K562 (cell line): Measurements from ENCODE around the gene ERAL1. TPM values are rescaled to one million over a fixed set of nuclear protein-coding genes. Genes with fewer than 3 reads are reported as not detected.

Experiments used
- CGGBP1 ChIP-seq: fragments of 250-450 bp; sonication (Bioruptor Pico); IDR thresholded peaks from 2 replicates; pipeline ENCODE4 v1.9.0; 2021; ENCODE audit warnings: mild to moderate bottlenecking
- CREB3 ChIP-seq: fragments of 450-650 bp; conservative IDR thresholded peaks from 2 replicates; pipeline ENCODE4 v1.6.1; 2016; ENCODE audit warnings: missing genetic modification characterization, low read depth, mild to moderate bottlenecking, missing compliant biosample characterization, moderate library complexity
- CXXC5 ChIP-seq: fragments of 250-450 bp; sonication (Bioruptor Pico); IDR thresholded peaks from 2 replicates; pipeline ENCODE4 v1.8.0; 2022; ENCODE audit warnings: inconsistent platforms, mild to moderate bottlenecking, moderate library complexity
- E2F1 ChIP-seq: sonication (generic); formaldehyde crosslinking; IDR thresholded peaks from 2 replicates; pipeline ENCODE4 v1.8.1; 2023; ENCODE audit warnings: mild to moderate bottlenecking, missing genetic modification reagents, moderate library complexity
- EGR1 ChIP-seq: fragments of 450-650 bp; conservative IDR thresholded peaks from 2 replicates; pipeline ENCODE4 v1.6.1; 2017; ENCODE audit warnings: mild to moderate bottlenecking
- HDAC8 ChIP-seq: fragments of 450-650 bp; IDR thresholded peaks from 2 replicates; pipeline ENCODE4 v1.6.1; 2016; ENCODE audit warnings: mild to moderate bottlenecking, missing genetic modification characterization, moderate library complexity, missing compliant biosample characterization
- IFI16 ChIP-seq: fragments of 250-450 bp; sonication (Bioruptor Pico); IDR thresholded peaks from 2 replicates; pipeline ENCODE4 v2.1.2; 2022; ENCODE audit warnings: mild to moderate bottlenecking, inconsistent platforms
- KDM4B ChIP-seq, 2 experiments: fragments of 450-650 bp in 1 of 2; sonication (generic) in 1 of 2; IDR thresholded peaks; 2 replicates each; pipeline ENCODE4 v1.6.1; 2016 to 2017; ENCODE audit warnings: borderline replicate concordance in 2 of 2, antibody characterized with exemption in 1 of 2, low read depth in 1 of 2, mild to moderate bottlenecking in 1 of 2
- MEF2A ChIP-seq: IDR thresholded peaks from 2 replicates; pipeline ENCODE4 v1.6.1; 2011; ENCODE audit warnings: low read depth, mild to moderate bottlenecking, low read length, moderate library complexity; ENCODE audit not compliant: control insufficient read depth
- MTF1 ChIP-seq: fragments of 250-450 bp; sonication (Bioruptor Pico); IDR thresholded peaks from 2 replicates; pipeline ENCODE4 v1.9.0; 2021; ENCODE audit warnings: moderate library complexity, mild to moderate bottlenecking, inconsistent platforms, borderline replicate concordance
- POU5F1 ChIP-seq: fragments of 150-350 bp; IDR thresholded peaks from 2 replicates; pipeline ENCODE4 v1.6.1; 2014; ENCODE audit warnings: borderline replicate concordance, low read length, low read depth, mild to moderate bottlenecking; ENCODE audit not compliant: partially characterized antibody
- PPARD ChIP-seq: fragments of 250-450 bp; sonication (Bioruptor Pico); IDR thresholded peaks from 2 replicates; pipeline ENCODE4 v1.8.0; 2022; ENCODE audit warnings: inconsistent platforms, mild to moderate bottlenecking, moderate library complexity
- SETDB1 ChIP-seq: IDR thresholded peaks from one replicate; pipeline ENCODE4 v1.6.1; 2012; ENCODE audit warnings: low read length, control low read depth, inconsistent platforms
- SMAD1 ChIP-seq: fragments of 150-350 bp; IDR thresholded peaks from 2 replicates; pipeline ENCODE4 v1.6.1; 2014; ENCODE audit warnings: low read length, low read depth; ENCODE audit not compliant: partially characterized antibody
- SOX6 ChIP-seq: fragments of 450-650 bp; IDR thresholded peaks from 2 replicates; pipeline ENCODE4 v1.6.1; 2014; ENCODE audit warnings: mild to moderate bottlenecking
- TRIM24 ChIP-seq, 2 experiments: fragments of 450-650 bp; IDR thresholded peaks; 2 replicates each; pipeline ENCODE4 v1.6.1; 2016
- XRCC4 ChIP-seq: IDR thresholded peaks from one replicate; pipeline ENCODE4 v1.6.1; 2011; ENCODE audit not compliant: insufficient read depth, insufficient read length; ENCODE audit errors: extremely low read depth
- ZNF561 ChIP-seq: fragments of 450-650 bp; formaldehyde crosslinking; conservative IDR thresholded peaks from 2 replicates; pipeline ENCODE4 v1.4.0; 2020; ENCODE audit warnings: mild to moderate bottlenecking, moderate library complexity
- ZZZ3 ChIP-seq: fragments of 450-650 bp; IDR thresholded peaks from 2 replicates; pipeline ENCODE4 v1.6.1; 2016; ENCODE audit warnings: antibody characterized with exemption, mild to moderate bottlenecking, moderate library complexity
- polyA plus RNA-seq, 8 experiments: library from polyadenylated mRNA; depleted of rRNA in 4 of 8; stranded (reverse) in 5 of 8; unstranded in 3 of 8; fragments of >200 nt; fragmentation: Nextera tagmentation in 2 of 8; fragmentation: Illumina TruSeq in 1 of 8; extraction: Ambion mirVana in 2 of 8; extraction: Trizol in 1 of 8; gene quantifications; 2 replicates each; pipeline versions ENCODE4 v1.2.1 to v1.2.3, GENCODE V29; 2011 to 2014; ENCODE audit warnings: inconsistent platforms in 1 of 8, missing spikeins in 1 of 8
- total RNA-seq, 7 experiments: library from RNA; depleted of rRNA in 6 of 7; stranded (reverse); fragments of >200 nt in 6 of 7; fragmentation: Illumina TruSeq in 2 of 7; extraction: Trizol in 2 of 7; gene quantifications; 2 replicates each; pipeline versions ENCODE4 v1.2.1 to v1.2.3, GENCODE V29; 2011 to 2021; ENCODE audit warnings: low replicate concordance in 1 of 7

Gene ERAL1
- total and polyA plus RNA-seq, 9 of the 15 experiments (the other 6 are each of a cell fraction or from before 2014, with no cell fraction given): 37.5 to 351 (median 106) TPM

GRCh38 chr17:28902819-28903545, 48.2 kb downstream of the ERAL1 start, which contains the start of gene DHRS13 (continued):
- TF ChIP-seq E2F1 (CRISPR knock-in tag) (peak; percentile 89), HDAC8 (tag) (peak; percentile 69; the same call in 1 of the 2 replicates), KDM4B (IDR thresholded peaks at IDR 0.05; ENCODE audit: borderline replicate concordance in 2 of 2, low read depth in 1 of 2) (peak in 1 of 2 experiments; percentile 85; a peak in 2 of 4 replicates), MTF1 (CRISPR knock-in tag) (no peak), SETDB1 (no peak), ZNF561 (CRISPR knock-in tag) (no peak), CGGBP1 (no peak), POU5F1 (no peak), PPARD (CRISPR knock-in tag) (no peak), IFI16 (CRISPR knock-in tag) (no peak), ZZZ3 (no peak), SOX6 (peak; percentile 88), XRCC4 (no peak), MEF2A (peak; percentile 59), CXXC5 (CRISPR knock-in tag) (peak; percentile 99), TRIM24 (IDR thresholded peaks at IDR 0.05) (peak in 1 of 2 experiments; percentile 4; a peak in 1 of 4 replicates), SMAD1 (peak; percentile 90), CREB3 (tag) (no peak), EGR1 (peak; percentile 96)
